ENCODE measurements around the gene DENND2D. TPM values are rescaled to one million over a fixed set of nuclear protein-coding genes. Genes with fewer than 3 reads are reported as not detected.

The DENND2D gene
- total and polyA plus RNA-seq, 10 of the 15 experiments (the other 5 are each of a cell fraction or from before 2014, with no cell fraction given), result 149 to 375 (median 172) TPM

- no peak for ATAC-seq
- in situ Hi-C loops (cut with MboI) (no loop called here), intact Hi-C loops (cut with micrococcal nuclease; ENCODE audit: unreplicated experiment) (no loop called here)
- BruUV-seq (replicated peaks), result no TSS peak
- Histone ChIP-seq H3K4me2 (ENCODE audit: control insufficient read depth, insufficient read depth) (no peak overlapping the region), H3K9me3 (replicated peaks; ENCODE audit: control insufficient read depth, insufficient read depth, low read length) (no peaks in the 10 kb centered on the region), H3K27me3 (replicated peaks in 1 of 2; ENCODE audit: control insufficient read depth in 2 of 2, insufficient read depth in 2 of 2, low read length in 1 of 2) (no peaks in the 10 kb centered on the region), H4K20me1 (ENCODE audit: control insufficient read depth, insufficient read depth) (no peaks in the 10 kb centered on the region), H3K4me1 (ENCODE audit: control insufficient read depth, insufficient read depth, low read length) (peaks cover 39% of the 10 kb centered on the region), H3K9ac (ENCODE audit: control insufficient read depth, insufficient read depth, low read length) (no peak overlapping the region), H3K79me2 (ENCODE audit: control insufficient read depth, insufficient read depth, low read length) (peaks cover 11% of the 10 kb centered on the region), H2AFZ (ENCODE audit: control insufficient read depth, low read depth, low read length) (no peak overlapping the region), H3K36me3 (ENCODE audit: control insufficient read depth in 2 of 2, insufficient read depth in 2 of 2, low read length in 1 of 2) (no peaks in the 10 kb centered on the region), H3K27ac (ENCODE audit: control insufficient read depth, insufficient read depth) (no peak overlapping the region), H3K4me3 (no peak overlapping the region)
- DNase-seq (ENCODE audit: low read depth, low spot score), result no peak
- WGBS (ENCODE audit: insufficient coverage, insufficient replicate concordance, low lambda C conversion rate, missing lambda C conversion rate), result 100% methylated on average over 1 of the region's 1 CpG
- no peak for FAIRE-seq
- RAD21 ChIA-PET (ENCODE audit: unreplicated experiment), result interaction anchor here (1.2 kb wide), 1 partner anchor 10 kb away, joined by 6 read pairs; no protein-coding TSS in a partner anchor
- CTCF ChIA-PET, result interaction anchor here (1.5 kb wide), 1 partner anchor 11 kb away, joined by 5 read pairs; no protein-coding TSS in a partner anchor
- POLR2A ChIA-PET, result interaction anchor here (0.7 to 1.4 kb wide), 2 partner anchors 9 to 72 kb away, joined by 3 read pairs; partner anchors contain the start of genes CEPT1 and DRAM2
- SMC1A ChIA-PET (ENCODE audit: uncharacterized antibody, unreplicated experiment), result interaction anchor here (0.9 to 12.4 kb wide), 5 partner anchors 8 to 71 kb away, joined by 3 to 164 read pairs (median 3); partner anchors contain the start of genes CEPT1, DENND2D and DRAM2
- no peak for TF ChIP-seq MTA2 (IDR thresholded peaks at IDR 0.05; ENCODE audit: low read depth)
- no peak for TF ChIP-seq STAT1 (conservative IDR thresholded peaks at IDR 0.05)
- TF ChIP-seq GATAD2B (conservative IDR thresholded peaks at IDR 0.05; ENCODE audit: low read depth), result no peak
- no peak for TF ChIP-seq REST (IDR thresholded peaks at IDR 0.05; ENCODE audit: low read depth, low read length)
- TF ChIP-seq RAD21 (IDR thresholded peaks at IDR 0.05; ENCODE audit: insufficient read depth, low read depth, low read length), result no peak
- no peak for TF ChIP-seq HDGF (IDR thresholded peaks at IDR 0.05)
- TF ChIP-seq PAX5 (IDR thresholded peaks at IDR 0.05; ENCODE audit: borderline replicate concordance, low read depth, low read length), result no peak
- no peak for TF ChIP-seq ELK1 (IDR thresholded peaks at IDR 0.05; ENCODE audit: low read depth, low read length)
- no peak for TF ChIP-seq ZBED1 (IDR thresholded peaks at IDR 0.05; ENCODE audit: borderline replicate concordance)
- no peak for TF ChIP-seq BRCA1 (IDR thresholded peaks at IDR 0.05; ENCODE audit: low read depth, low read length)
- TF ChIP-seq SUPT20H (IDR thresholded peaks at IDR 0.05; ENCODE audit: borderline replicate concordance, control insufficient read depth, low read depth, low read length), result no peak
- TF ChIP-seq CTCF (IDR thresholded peaks at IDR 0.05 in 2 of 3, conservative IDR thresholded peaks at IDR 0.05 in 1 of 3; ENCODE audit: control insufficient read depth in 2 of 3, extremely low read depth in 1 of 3, insufficient read depth in 1 of 3, low read depth in 3 of 3, low read length in 3 of 3), result no peak
- no peak for TF ChIP-seq ZBTB33 (IDR thresholded peaks at IDR 0.05)
- TF ChIP-seq NR2C2 (IDR thresholded peaks at IDR 0.05; ENCODE audit: borderline replicate concordance, control insufficient read depth, insufficient read length, low read depth), result no peak
Measured at GRCh38 chr1:111211921-111212320, 11.5 kb upstream of the DENND2D start.
